ENCODE data around the gene NEURL1B.
A peak's percentile ranks its signal among the peaks of the same experiment; 100 is the strongest.
"Not testable (repeated sequence)": the region's sequence is repeated elsewhere in the genome, so short reads cannot be mapped to it uniquely, and the experiment has no call there.

NEURL1B gene

GRCh38 chr5:172644711-172645110 lies 3.6 kb downstream of the NEURL1B start:
- no peak for DNase-seq (ENCODE audit: low read depth)
- no peak overlapping the region for H3K4me3 ChIP-seq (ENCODE audit: low read length)
- TF ChIP-seq CTCF (IDR thresholded peaks at IDR 0.05; ENCODE audit: insufficient read depth, low read depth, low read length, missing control alignments), result no peak

GRCh38 chr5:172645271-172646055 lies 4.4 kb downstream of the NEURL1B start:
- H3K4me3 ChIP-seq (ENCODE audit: low read length), result no peak overlapping the region
- no peak for TF ChIP-seq CTCF (IDR thresholded peaks at IDR 0.05; ENCODE audit: insufficient read depth, low read depth, low read length, missing control alignments)
- no peak for DNase-seq (ENCODE audit: low read depth)

- peak; percentile 34 for TF ChIP-seq CTCF (IDR thresholded peaks at IDR 0.05; ENCODE audit: insufficient read depth, low read depth, low read length, missing control alignments)
- H3K4me3 ChIP-seq (ENCODE audit: low read length), result no peak overlapping the region
- peak; percentile 34 for DNase-seq (ENCODE audit: low read depth)
Observed at GRCh38 chr5:172646716-172647285, 5.7 kb downstream of the NEURL1B start.

GRCh38 chr5:172647352-172648012 lies 6.4 kb downstream of the NEURL1B start:
- DNase-seq (ENCODE audit: low read depth), result peak; percentile 62
- no peak for TF ChIP-seq CTCF (IDR thresholded peaks at IDR 0.05; ENCODE audit: insufficient read depth, low read depth, low read length, missing control alignments)
- no peak overlapping the region for H3K4me3 ChIP-seq (ENCODE audit: low read length)

- no peak for TF ChIP-seq CTCF (IDR thresholded peaks at IDR 0.05; ENCODE audit: insufficient read depth, low read depth, low read length, missing control alignments)
- DNase-seq (ENCODE audit: low read depth), result peak; percentile 97
- H3K4me3 ChIP-seq (ENCODE audit: low read length), result no peak overlapping the region
Observed at GRCh38 chr5:172648013-172648381, 6.9 kb downstream of the NEURL1B start.

GRCh38 chr5:172648755-172649154 lies 7.7 kb downstream of the NEURL1B start:
- H3K4me3 ChIP-seq (ENCODE audit: low read length), result no peak overlapping the region
- no peak for TF ChIP-seq CTCF (IDR thresholded peaks at IDR 0.05; ENCODE audit: insufficient read depth, low read depth, low read length, missing control alignments)
- no peak for DNase-seq (ENCODE audit: low read depth)

GRCh38 chr5:172656496-172656895 lies 15.4 kb downstream of the NEURL1B start:
- not testable (repeated sequence) for DNase-seq (ENCODE audit: low read depth); H3K4me3 ChIP-seq (ENCODE audit: low read length)

- DNase-seq (ENCODE audit: low read depth); H3K4me3 ChIP-seq (ENCODE audit: low read length): not testable (repeated sequence)
Observed at GRCh38 chr5:172657524-172658233, 16.6 kb downstream of the NEURL1B start.
